HG03175 (cell line): Measurements from ENCODE around the gene AGPAT1.
"Not testable (repeated sequence)": the region's sequence is repeated elsewhere in the genome, so short reads cannot be mapped to it uniquely, and the experiment has no call there.

Source experiments
- ATAC-seq: cut with Tn5 transposase; IDR thresholded peaks from one replicate; pipeline ENCODE4 v1.9.1; 2021; ENCODE audit warnings: mild to moderate bottlenecking, moderate library complexity; ENCODE audit not compliant: unreplicated experiment

The AGPAT1 gene

GRCh38 chr6:32175711-32176475 is at the start of gene AGPAT1:
Gene AGPAT1 (minus strand): TSS chr6:32176084. CDS start chr6:32171496, 4,588 bp downstream.
- peak; percentile 50 for ATAC-seq

GRCh38 chr6:32224696-32225095 is 48.8 kb upstream of the AGPAT1 start:
- peak; percentile 49 for ATAC-seq

- ATAC-seq = no peak
Observed at GRCh38 chr6:32223258-32224235, 47.7 kb upstream of the AGPAT1 start, which contains the start of gene NOTCH4. Gene NOTCH4 (minus strand): TSS chr6:32224067. CDS start chr6:32223928, 139 bp downstream.

GRCh38 chr6:32222333-32223230 is 46.7 kb upstream of the AGPAT1 start:
- ATAC-seq = no peak

GRCh38 chr6:32220021-32220420 is 44.1 kb upstream of the AGPAT1 start:
- no peak for ATAC-seq

GRCh38 chr6:32218167-32218566 is 42.3 kb upstream of the AGPAT1 start:
- ATAC-seq = no peak

- no peak for ATAC-seq
Observed at GRCh38 chr6:32216998-32217397, 41.1 kb upstream of the AGPAT1 start.

- ATAC-seq = no peak
Observed at GRCh38 chr6:32216285-32216684, 40.4 kb upstream of the AGPAT1 start.

GRCh38 chr6:32215617-32216016 is 39.7 kb upstream of the AGPAT1 start:
- no peak for ATAC-seq

GRCh38 chr6:32214126-32214525 is 38.2 kb upstream of the AGPAT1 start:
- no peak for ATAC-seq

GRCh38 chr6:32213649-32214048 is 37.8 kb upstream of the AGPAT1 start:
- ATAC-seq = no peak

- ATAC-seq = no peak
Observed at GRCh38 chr6:32212076-32212760, 36.3 kb upstream of the AGPAT1 start.

GRCh38 chr6:32211432-32211831 is 35.5 kb upstream of the AGPAT1 start:
- not testable (repeated sequence) for ATAC-seq

- no peak for ATAC-seq
Observed at GRCh38 chr6:32210191-32210601, 34.3 kb upstream of the AGPAT1 start.

- ATAC-seq = no peak
Observed at GRCh38 chr6:32208996-32209395, 33.1 kb upstream of the AGPAT1 start.

- ATAC-seq = no peak
Observed at GRCh38 chr6:32204268-32204715, 28.4 kb upstream of the AGPAT1 start.

GRCh38 chr6:32203426-32204267 is 27.8 kb upstream of the AGPAT1 start:
- no peak for ATAC-seq

GRCh38 chr6:32202186-32202585 is 26.3 kb upstream of the AGPAT1 start:
- no peak for ATAC-seq
